Glomerular visceral epithelial cell (primary cell): ENCODE data around the gene STARD8.

ENCODE experiments used
- DNase-seq: peaks from one replicate; pipeline ENCODE4 v3.0.0-alpha.2; 2016; ENCODE audit errors: extremely low spot score

Gene STARD8

GRCh38 chrX:68690936-68691501 is 43.6 kb downstream of the STARD8 start:
- DNase-seq, result no peak

DNA sequence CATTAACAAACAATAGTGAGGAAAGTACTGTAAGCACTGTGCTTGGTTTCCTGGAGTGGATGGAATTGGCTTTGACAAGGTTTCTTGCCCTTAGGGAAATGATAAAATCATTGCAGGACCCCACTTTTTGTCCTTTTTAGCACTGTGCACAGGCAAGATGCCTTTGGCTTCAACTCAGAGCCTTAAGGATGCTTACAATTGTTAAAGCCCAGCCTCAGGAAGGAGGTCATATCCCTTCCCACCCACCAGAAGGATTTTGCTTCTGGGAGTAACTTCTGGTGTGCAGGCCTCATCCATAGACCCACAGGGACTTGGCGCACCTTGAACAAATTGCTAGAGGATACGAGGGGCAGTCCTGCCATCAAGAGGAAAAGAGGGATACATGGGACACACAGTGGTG is 44.5 kb downstream of the STARD8 start:
- DNase-seq, result no peak

DNA sequence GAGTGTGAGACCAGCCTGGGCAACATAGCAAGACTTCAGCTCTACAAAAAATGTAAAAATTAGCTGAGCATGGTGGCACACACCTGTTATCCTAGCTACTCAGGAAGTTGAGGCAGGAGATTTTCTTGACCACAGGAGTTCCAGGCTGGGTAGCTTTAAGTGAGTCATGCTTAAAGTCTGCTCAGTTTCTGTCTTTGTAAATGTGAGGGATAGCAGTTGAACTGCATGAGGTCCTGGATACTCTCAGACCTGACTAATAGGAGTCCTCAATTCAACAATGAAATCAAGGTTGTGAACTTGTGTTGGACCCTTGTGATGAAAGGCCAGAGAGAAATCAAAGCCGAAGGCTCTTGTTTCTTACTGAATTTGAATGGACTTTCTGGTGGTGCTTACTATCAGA is 45.2 kb downstream of the STARD8 start:
- peak; percentile 45 for DNase-seq

DNA sequence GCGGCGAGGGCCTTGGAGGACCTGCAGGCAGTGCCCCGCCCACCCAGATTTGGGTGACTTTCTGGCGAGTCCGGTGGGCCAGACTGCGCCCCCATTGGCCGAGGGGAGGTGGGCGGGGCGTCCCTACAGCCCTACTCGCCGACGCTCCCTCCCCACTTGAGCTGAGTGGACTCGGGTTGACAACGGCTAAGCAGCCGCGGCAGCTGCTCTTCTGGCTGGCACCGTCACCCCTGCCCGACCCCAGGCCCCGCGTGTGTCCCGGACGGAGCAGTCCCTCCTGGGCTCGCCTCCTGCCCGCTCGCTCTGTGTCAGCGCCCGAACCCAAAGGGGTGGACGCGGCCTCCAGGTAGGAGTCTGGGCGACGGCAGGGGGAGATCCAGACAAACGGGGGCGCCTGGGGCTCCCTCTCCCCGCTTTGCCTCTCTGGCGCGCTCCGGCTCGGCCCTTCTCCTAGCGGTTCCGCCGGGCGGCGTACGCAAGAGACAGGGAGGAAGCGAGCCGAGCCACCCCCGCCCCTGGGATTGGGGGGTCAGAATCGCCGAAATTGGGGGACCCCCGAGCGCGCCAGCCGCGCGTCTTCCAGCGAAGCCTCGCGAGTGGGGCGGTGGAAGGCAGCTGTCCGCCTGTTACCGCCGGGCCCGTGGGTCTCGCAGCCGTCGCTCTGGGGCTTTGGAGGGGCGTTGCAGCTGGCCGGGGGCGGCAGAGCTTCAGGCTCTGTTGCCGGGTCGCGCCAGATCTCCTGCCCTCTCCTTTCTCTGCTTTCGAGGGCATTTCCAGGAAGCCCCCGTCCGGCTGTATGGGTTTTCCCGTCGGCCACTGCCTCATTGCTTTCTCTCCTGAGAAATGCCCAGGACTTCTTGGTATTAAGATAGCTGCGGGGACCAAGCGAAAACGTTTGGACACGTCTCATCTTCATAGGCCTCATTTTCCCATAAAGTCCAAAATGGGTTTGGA is 46.3 kb downstream of the STARD8 start:
- DNase-seq, result peak; percentile 70

- no peak for DNase-seq
Measured at GRCh38 chrX:68694435-68695205, 47.2 kb downstream of the STARD8 start.

- DNase-seq, result peak; percentile 25
Measured at GRCh38 chrX:68695206-68695845, 47.9 kb downstream of the STARD8 start.

DNA sequence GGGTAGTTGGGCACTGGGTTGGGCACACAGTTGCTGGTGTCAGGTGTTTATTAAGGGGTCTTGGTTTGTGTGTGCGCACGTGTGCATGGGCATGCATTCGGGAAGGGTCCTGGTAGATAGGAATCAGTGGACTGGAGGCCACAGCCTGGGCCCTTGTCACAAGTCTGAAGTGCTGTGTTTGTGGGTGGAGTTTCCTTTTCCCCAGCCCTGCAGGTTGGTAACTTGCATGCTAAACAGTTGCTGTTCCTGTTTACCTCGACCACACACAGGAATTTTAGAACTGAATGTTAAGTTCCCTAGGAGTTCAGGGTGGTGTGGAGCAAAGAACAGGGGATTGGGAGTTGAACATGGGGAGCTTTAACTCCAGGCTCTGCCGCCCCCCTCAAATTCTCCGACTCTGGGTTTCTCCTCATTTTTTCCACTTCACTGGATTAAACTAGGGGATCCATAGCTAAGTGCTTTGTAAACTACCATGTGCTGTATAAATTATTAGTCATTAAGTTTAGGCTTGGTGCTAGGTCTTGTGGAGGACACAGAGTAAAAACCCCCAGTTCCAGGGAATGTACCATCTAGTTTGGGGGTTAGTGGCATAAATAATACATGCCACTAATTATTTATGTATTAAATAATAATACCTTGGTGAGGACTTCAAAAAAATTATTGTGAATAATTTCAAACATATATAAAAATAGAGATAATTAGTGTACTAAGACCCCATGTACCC is 49.0 kb downstream of the STARD8 start:
- DNase-seq, result no peak

DNA sequence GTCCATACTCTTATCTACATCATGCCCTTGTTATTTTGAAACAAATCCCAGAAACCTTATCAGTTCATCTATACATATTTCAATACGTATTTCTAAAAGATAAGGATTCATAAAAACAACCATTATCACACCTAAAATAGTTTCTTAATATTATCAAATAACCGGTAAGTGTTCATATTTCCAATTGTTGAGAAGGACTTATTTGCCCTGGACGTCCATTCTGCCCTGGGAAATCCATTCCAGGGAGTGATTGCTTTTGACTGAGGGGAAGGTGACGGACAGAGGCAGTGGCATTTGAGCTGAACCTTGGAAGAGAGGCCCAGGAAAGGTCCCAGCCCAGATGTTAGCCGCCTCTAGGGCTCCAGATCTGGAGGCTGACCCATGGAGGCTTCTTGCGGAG is 49.6 kb downstream of the STARD8 start:
- DNase-seq, result no peak

DNA sequence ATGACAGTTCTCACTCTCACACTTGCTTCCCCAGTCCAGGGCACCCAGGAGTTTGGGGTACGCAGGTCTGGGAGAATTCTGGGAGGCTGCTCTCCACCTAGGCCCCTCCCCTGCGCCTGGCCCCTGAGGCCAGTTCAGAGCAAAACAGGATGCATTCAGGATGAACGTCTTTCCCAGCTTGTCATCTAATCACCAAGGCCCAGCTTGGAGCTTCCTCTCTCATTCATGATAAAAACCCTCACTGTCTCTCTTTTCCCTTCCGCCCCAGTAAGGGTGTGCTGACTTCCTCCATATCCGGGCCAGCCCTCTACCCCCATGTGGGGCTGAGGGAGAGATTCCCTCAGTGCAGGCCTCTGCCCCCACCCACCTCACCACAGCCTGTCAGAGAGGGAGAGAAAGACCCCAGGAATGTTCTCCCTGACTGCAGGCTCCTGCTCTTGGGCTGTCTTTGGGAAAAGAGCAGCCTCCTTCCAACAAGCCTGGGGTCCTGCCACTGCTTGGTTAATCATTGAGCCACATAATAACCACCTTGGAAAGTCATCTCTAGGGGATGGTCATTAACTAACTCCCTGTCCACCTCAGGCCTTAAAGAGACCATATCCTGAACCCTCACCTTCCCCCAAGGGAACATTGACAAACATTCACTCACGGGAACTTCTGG is 50.1 kb downstream of the STARD8 start:
- DNase-seq, result peak; percentile 72

- DNase-seq, result peak; percentile 84
Measured at GRCh38 chrX:68698942-68699341, 51.5 kb downstream of the STARD8 start.

DNA sequence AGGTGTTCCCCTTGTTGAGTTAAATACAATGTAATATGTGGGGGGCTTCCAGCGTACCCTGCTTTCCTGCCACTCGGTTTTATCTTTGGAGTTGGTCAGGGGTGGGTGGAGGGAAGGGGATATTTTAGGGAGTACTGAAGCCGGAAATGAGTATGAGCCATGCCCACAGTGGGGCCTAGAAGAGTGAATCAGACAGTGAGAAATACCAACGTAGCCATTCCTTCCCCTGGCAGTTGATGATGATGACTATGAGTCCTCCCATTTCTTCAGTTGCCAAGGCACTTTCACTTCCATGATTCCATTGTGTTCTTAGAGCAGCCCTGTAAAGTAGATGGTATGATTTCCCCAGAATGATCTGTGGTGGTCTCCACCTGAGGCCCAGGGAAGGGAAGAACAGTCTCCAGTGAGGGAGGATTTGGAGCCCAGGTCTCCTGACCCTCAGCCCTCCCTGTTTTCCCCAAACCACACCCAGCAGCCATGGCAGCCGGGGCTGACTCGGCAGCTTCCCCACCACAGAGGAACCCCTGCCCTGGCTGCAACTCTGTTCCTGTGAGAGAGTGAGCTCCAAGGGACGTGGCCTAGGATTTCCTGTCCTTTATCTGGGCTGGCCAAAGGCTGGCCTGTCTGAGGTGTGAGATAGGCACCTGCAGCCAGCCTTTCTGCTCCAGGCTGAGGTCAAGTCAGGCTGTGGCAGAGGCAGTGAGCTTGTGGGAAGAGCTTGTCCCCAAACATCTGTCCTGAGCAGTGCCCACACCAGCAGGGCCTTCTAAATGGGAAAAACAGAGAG is 52.7 kb downstream of the STARD8 start:
- DNase-seq, result peak; percentile 61

GRCh38 chrX:68703369-68703768 is 55.9 kb downstream of the STARD8 start:
- DNase-seq, result no peak

GRCh38 chrX:68703846-68704245 is 56.4 kb downstream of the STARD8 start:
- DNase-seq, result no peak

DNA sequence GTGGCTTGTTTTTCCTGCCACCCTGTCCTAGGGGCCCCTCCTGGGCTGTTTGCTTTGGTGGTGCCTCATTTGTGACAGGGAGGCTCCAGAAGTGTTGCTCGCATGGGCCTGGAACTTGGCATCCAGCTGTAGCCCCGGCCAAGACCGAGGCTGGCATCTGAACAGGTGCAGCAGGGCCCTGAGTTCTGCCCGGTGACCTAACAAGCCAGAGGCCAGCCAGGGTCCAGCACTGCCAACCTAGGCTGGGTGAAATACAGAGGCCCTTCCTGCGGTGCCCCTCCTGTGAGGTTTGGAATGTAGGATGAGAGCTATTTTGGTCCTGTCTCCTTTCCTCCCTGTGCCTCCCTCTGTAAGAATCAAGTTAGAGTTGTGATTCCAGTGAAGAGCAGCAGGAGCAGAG is 58.5 kb downstream of the STARD8 start:
- no peak for DNase-seq

- peak; percentile 59 for DNase-seq
Measured at GRCh38 chrX:68708503-68709290, 61.2 kb downstream of the STARD8 start.

GRCh38 chrX:68710870-68711576 is 63.6 kb downstream of the STARD8 start:
- peak; percentile 58 for DNase-seq

DNA sequence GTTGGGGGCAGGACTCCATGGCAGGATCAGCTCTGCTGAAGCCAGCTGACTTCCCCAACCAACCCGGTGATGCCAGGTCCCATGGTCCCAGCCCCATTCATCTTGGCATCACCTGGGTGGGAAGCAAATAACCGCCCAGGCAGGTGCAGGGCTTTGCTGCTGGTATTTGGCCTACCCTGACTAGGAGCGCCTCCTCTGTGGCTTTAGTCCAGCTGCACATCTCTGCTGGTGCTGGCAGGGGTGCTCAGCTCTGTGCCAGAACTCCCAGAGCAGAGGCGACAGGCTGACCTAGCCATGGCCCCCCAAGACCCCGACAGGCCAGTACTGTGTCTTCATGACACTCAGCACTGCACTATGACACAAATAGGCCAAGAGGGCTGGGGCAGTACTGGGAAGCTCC is 64.4 kb downstream of the STARD8 start:
- DNase-seq, result no peak

DNA sequence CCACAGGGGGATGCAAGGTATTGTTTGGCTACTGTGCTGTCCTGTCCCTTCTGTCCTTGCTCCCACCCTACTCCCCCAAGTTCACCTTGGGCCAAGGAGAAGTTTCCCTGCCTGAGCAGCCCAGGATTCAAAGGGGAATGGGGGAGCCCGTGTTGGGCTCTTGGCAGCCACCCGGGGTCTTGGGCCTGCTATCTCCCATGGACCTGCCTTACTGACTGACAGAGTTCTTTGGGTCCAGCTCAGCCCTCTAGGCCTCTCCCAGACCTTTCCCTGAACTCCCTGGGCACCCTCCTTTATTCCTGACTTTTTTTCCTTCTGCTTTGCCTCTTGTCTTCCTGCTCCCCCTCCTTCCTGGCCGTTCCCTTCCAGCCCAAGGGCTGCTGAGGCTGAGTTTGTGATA is 67.4 kb downstream of the STARD8 start:
- no peak for DNase-seq

- no peak for DNase-seq
Measured at GRCh38 chrX:68717196-68717595, 69.7 kb downstream of the STARD8 start.
